GM19452 (cell line): ENCODE measurements around the gene CLDND2.

ENCODE experiments used
- ATAC-seq: cut with Tn5 transposase; IDR thresholded peaks from one replicate; pipeline ENCODE4 v1.9.1; 2021; ENCODE audit not compliant: unreplicated experiment

Gene CLDND2

GRCh38 chr19:51386882-51387520 is 18.2 kb upstream of the CLDND2 start:
- no peak for ATAC-seq

- ATAC-seq, result no peak
Observed at GRCh38 chr19:51382004-51382403, 13.2 kb upstream of the CLDND2 start.

GRCh38 chr19:51380379-51380778 is 11.6 kb upstream of the CLDND2 start:
- ATAC-seq, result no peak

GRCh38 chr19:51377422-51377821 is 8.6 kb upstream of the CLDND2 start:
- ATAC-seq, result no peak

- no peak for ATAC-seq
Observed at GRCh38 chr19:51375504-51376221, 6.9 kb upstream of the CLDND2 start.

GRCh38 chr19:51372649-51373504 is 4.1 kb upstream of the CLDND2 start, which contains the start of gene NKG7:
Gene NKG7 (minus strand): TSS chr19:51372654. CDS start chr19:51372535, 119 bp downstream.
- ATAC-seq, result no peak

GRCh38 chr19:51372021-51372648 is 3.3 kb upstream of the CLDND2 start:
- ATAC-seq, result no peak

- ATAC-seq, result no peak
Observed at GRCh38 chr19:51371186-51371690, 2.4 kb upstream of the CLDND2 start.

GRCh38 chr19:51370230-51370629 is 1.4 kb upstream of the CLDND2 start:
- ATAC-seq, result no peak

- peak; percentile 75 for ATAC-seq
Observed at GRCh38 chr19:51367565-51368365, 1.0 kb downstream of the CLDND2 start.

- ATAC-seq, result peak; percentile 11
Observed at GRCh38 chr19:51367255-51367564, 1.6 kb downstream of the CLDND2 start.

GRCh38 chr19:51366389-51367254 is 2.2 kb downstream of the CLDND2 start:
- peak; percentile 43 for ATAC-seq

GRCh38 chr19:51365965-51366388 is 2.8 kb downstream of the CLDND2 start, which contains the start of gene ETFB:
Gene ETFB (minus strand): TSS chr19:51366388. CDS start chr19:51366326, 62 bp downstream.
- no peak for ATAC-seq

GRCh38 chr19:51365211-51365964 is 3.4 kb downstream of the CLDND2 start:
- ATAC-seq, result no peak

- ATAC-seq, result no peak
Observed at GRCh38 chr19:51364200-51365106, 4.3 kb downstream of the CLDND2 start.

- no peak for ATAC-seq
Observed at GRCh38 chr19:51361239-51361638, 7.6 kb downstream of the CLDND2 start.

GRCh38 chr19:51359294-51359693 is 9.5 kb downstream of the CLDND2 start:
- no peak for ATAC-seq
